ENCODE results near the gene TNKS1BP1.
"Not testable (repeated sequence)": the region's sequence is repeated elsewhere in the genome, so short reads cannot be mapped to it uniquely, and the experiment has no call there.

TNKS1BP1 gene

DNA sequence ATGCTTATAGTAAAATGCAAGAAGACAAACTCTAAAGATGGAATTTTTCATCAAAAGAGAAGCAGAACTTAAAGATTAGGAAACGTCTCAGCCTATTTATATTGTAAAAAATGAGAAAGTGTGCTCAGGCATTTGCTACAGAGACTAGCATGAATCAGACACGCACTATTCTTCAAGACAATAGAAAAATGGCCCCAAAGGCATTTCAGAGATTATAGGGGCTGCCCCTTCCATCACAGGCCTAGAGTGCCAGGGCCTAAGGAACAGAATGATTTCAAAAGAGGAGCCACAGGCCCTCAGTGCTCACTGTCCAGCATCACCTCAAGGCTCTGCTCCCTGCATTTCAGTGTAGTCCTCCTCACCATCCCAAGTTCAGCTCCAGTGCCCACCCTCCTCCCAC lies 27.5 kb downstream of the TNKS1BP1 start:
- no peak for DNase-seq (ENCODE audit: low read depth in 2 of 2, low spot score in 1 of 2)

DNA sequence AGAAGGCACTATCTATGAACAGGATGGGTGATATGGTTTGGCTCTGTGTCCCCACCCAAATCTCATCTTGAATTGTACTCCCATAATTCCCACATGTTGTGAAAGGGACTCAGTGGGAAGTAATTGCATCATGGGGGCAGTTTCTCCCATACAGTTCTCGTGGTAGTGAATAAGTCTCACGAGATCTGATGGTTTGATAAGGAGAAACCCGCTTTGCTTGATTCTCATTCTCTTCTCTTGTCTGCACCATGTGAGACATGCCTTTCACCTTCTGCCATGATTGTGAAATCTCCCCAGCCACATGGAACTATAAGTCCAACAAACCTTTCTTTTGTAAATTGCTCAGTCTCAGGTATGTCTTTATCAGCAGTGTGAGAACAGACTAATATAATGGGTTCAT lies 28.5 kb downstream of the TNKS1BP1 start:
- not testable (repeated sequence) for DNase-seq (ENCODE audit: low read depth in 2 of 2, low spot score in 1 of 2)

GRCh38 chr11:57294225-57295131 lies 30.3 kb downstream of the TNKS1BP1 start:
- DNase-seq (ENCODE audit: low read depth in 2 of 2, low spot score in 1 of 2): no peak

DNA sequence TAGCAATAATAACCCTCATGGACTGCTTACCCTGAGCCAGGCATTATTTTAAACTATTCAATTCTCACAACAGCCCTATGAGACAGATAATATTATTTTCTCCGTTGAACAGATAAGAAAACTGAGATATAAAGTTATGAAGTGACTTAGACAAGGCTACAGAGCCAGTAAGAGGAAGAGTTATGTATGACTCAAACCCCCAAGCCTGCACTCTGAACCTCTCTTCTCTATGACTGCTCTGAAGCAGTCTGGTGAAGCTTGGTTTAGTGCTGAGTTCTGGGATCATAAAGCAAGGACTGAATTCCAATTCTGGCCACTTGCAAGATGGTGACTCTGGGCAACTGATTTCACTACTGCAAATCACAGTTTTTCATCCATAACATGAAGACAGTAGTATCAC lies 34.5 kb downstream of the TNKS1BP1 start:
- DNase-seq (ENCODE audit: low read depth in 2 of 2, low spot score in 1 of 2): no peak

DNA sequence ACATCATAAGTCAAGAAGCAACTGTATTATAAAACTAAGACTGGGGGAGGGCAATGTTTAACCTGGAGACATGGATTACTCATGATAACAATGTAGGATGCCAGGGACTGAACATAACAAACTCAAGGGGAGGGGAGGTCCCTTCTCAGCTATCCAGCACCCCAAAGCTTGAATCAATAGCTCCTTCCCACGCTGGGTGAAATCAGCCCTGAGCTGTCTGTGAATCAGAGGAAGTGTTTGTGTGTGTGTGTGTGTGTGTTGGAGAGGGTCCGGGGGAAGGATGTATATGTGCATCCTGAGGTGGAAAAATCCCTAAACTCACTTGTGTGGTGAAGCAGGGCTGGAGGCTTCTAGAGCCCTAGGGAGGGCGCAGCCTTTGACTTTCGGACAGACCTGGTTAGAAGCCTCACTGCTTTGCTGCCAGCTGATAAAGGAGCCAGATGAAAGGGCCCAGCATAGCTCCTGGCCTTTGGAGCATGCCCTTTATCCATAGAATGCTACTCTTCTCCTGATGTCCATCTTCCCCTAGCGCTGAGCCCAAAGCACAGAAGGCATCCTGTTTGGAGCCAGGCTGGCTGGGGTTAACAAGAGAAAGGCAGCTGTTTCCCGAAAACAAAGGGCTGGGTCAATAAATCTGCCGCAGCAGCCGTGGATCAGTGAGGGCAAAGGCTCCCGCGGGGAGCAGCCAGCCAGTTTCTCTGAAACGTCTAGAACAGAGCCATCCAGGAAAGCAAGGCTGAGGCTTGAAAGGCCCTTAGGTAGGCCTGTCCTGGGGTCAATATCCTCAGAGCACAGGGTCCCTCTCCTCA lies 35.8 kb downstream of the TNKS1BP1 start:
- no peak for DNase-seq (ENCODE audit: low read depth in 2 of 2, low spot score in 1 of 2)

DNA sequence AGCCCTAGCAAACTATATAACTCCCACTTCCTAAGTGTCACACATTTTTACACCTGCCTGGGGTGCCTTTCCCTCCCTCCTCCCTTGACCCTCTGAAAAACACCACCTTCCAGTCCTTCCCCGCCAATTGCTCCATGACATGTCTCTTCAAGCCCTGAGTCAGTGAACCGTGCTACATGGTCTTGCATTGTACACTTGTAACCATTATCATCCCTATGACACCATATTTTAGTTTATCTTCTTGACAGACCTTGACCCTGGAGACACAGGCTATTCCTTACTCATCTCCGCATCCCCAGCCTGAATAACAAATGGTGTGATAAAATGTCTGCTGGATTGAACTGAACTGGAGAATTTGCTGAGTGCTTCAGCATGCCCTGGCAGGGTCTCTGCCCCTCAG lies 36.9 kb downstream of the TNKS1BP1 start:
- DNase-seq (ENCODE audit: low read depth in 2 of 2, low spot score in 1 of 2): no peak

- no peak for DNase-seq (ENCODE audit: low read depth in 2 of 2, low spot score in 1 of 2)
Observed at GRCh38 chr11:57283231-57283990, 41.3 kb downstream of the TNKS1BP1 start.

DNA sequence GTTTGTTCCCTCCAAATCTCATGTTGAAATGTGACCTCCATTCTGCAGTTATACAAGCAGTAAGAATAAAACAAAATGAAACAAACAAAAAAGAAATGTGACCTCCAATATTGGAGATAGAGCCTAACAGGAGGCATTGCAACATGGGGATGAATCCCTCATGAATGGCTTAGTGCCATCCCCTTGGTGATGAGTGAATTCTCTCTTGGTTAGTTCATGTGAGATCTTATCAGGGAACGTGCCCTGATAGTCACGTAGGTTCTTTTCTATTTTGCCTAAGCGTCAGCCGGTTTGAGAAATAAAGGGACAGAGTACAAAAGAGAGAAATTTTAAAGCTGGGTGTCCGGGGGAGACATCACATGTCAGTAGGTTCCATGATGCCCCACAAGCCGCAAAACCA lies 43.2 kb downstream of the TNKS1BP1 start:
- DNase-seq (ENCODE audit: low read depth in 2 of 2, low spot score in 1 of 2): not testable (repeated sequence)

- DNase-seq (ENCODE audit: low read depth in 2 of 2, low spot score in 1 of 2): no peak
Observed at GRCh38 chr11:57279116-57279515, 45.6 kb downstream of the TNKS1BP1 start.

DNA sequence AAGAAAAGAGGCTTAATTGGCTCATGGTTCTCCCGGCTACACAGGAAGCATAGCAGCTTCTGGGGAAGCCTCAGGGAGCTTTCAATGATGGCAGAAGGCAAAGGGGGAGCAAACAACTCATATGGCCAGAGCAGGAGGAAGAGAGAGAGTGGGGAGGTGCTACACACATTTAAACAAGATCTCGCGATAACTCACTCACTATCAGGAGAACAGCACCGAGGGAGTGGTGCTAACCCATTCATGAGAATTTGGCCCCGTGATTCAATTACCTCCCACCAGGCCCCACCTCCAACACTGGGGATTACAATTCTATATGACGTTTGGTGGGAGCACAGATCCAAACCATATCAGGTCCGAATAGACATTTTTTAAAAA lies 46.0 kb downstream of the TNKS1BP1 start:
- no peak for DNase-seq (ENCODE audit: low read depth in 2 of 2, low spot score in 1 of 2)

- no peak for DNase-seq (ENCODE audit: low read depth in 2 of 2, low spot score in 1 of 2)
Observed at GRCh38 chr11:57277845-57278720, 46.7 kb downstream of the TNKS1BP1 start.

GRCh38 chr11:57276971-57277675 lies 47.6 kb downstream of the TNKS1BP1 start:
- no peak for DNase-seq (ENCODE audit: low read depth in 2 of 2, low spot score in 1 of 2)

DNA sequence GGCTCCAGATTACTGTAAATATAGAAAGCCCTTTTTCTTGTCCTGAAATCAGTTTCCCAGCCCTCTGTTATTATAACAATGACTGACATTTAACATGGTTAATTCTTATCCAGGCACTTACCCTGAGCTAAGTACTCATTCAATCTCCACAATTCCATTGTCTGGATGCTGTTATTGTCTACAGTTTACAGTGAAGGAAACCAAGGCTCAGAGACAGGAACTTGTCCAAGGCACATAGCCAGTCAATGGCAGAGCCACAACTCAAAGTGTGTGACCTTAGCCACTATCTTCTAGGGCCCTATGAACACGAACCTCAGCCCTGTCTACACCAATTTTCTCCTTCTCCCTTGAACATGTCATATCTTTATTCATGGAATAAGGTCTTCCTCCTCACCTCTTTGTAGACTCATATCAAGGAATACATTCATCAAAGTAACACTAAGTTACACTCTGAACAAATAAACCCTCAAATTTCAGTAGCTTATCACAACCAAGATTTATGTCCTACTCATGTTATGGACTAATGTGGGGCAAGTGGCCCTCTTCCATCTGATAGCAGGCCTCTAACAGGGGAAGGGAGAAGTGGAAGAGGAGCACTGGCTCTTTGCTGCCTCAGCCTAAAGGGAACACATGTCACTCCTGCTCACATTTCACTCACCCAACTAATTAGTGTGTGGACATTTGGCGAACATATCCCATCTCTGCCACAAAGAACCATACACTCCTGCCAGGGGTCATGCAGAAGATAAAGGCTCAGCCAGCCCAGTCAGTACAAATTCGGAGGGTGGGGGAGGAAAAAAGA lies 48.4 kb downstream of the TNKS1BP1 start:
- no peak for DNase-seq (ENCODE audit: low read depth in 2 of 2, low spot score in 1 of 2)

DNA sequence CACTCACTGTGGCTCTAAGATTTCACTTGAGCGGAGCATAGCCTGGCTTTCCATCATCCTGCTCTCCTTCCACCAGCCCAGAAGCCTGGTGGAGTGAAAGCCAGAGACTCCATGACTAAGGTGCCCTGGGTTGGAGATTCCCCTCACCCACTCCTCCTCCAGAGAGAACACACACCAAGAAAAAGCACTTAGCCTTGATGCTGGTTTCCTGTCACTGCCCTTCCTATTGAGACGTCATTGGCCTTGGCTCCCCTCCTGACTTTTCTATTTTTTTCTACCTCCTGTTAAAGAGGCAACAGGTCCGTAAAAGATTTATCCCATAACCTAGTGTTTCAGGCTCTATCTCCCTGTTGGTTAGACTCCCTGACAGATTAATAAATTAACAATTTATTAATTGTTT lies 49.2 kb downstream of the TNKS1BP1 start:
- DNase-seq (ENCODE audit: low read depth in 2 of 2, low spot score in 1 of 2): no peak

DNA sequence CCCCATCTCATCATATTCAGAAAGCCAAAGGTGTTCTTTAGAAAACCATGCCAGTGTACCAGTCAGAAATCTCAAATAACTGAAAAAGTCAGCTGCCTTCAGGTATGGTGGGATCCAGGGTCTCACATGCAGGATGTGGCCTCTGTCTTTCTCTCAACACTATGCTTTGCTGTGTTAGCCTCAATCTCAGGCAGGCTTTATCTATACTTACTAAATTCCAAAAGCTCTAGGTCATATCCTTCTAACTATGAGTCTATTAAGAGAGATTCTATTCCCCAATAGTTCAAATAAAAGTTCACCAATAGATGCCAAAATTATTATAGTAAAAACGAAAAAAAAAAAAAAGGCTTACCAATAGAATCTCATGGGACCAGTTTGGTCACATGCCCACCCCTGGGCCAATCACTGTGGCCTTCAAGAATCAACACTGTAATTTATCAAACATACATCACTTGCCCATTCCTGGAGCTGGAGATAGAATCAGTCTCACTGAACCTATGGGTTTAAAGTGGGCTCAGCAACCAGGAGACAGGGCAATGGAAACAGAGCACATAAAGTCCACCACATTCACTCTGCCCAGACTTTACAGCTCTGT lies 49.8 kb downstream of the TNKS1BP1 start:
- no peak for DNase-seq (ENCODE audit: low read depth in 2 of 2, low spot score in 1 of 2)

DNA sequence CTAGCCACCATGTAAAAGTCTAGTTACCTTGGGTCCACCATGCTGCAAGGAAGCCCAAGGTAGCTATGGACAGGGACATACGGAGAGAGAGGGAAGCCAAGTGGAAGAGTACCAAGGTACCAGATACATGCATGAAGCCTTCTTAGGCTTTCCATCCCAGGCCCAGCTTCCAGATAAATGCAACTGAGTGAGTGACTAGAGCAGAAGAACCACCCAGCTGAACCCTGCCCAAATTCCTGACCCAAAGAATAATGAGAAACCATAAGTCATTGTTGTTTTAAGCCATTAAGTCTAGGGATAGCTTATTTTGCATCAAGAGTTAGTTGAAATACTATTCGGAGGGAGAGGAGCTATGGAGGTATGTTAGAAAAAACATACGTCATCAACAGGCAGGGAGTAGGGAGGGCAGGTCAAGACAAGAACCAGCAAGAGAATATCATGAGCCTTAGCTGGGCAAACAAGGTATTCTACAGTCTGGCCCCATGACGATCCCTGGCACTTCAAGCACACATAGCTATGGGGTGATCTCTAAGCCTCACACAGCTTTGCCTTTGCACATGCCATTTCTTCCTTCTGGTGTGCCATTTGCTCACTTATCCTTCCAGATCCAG lies 51.2 kb downstream of the TNKS1BP1 start:
- no peak for DNase-seq (ENCODE audit: low read depth in 2 of 2, low spot score in 1 of 2)

DNA sequence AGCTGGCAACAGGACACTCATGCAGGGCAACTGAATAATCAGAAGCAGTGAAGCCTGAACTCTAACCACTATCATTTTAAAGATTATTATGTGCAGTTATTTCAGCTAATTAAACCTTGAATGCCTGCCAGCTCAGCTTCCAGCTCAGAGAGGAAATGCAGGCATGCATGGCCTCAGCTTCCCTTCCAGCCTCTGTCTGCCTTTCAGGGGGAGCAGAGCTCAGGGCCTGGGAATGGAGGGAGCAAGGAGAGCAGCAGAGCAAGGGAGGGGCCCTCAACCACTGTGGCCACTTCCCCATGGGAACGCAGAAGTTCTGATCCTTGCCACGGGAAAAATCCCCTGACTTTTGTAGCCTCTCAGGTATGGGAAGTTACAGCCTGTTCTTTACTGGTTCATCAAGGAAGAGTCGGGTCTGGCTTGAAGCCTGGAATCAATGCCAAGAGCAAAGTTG lies 55.2 kb downstream of the TNKS1BP1 start:
- DNase-seq (ENCODE audit: low read depth in 2 of 2, low spot score in 1 of 2): no peak

DNA sequence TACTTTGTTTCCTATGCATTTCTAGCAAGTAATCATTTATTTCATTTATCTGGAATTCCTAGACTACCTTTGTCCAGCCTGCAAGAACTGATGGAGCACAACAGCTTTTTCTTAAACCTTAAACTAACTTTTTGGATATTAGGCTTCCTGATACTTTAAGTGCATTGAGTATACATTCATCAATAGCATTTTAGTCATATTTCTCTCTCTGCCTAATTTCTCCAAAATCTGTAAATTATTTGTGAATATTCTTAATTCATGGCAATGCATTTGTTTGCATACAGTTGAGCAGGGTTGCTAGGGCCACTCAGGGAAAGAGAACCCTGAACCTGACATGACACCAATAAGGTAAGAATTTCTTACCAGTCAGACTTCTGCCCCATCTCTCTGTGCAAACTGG lies 58.6 kb downstream of the TNKS1BP1 start:
- DNase-seq (ENCODE audit: low read depth in 2 of 2, low spot score in 1 of 2): no peak
